K562 (cell line): ENCODE data around the gene MAPT. TPM values are rescaled to one million over a fixed set of nuclear protein-coding genes. Genes with fewer than 3 reads are reported as not detected.

Source experiments
- ATAC-seq: fragments of 200-7000 bp; cut with Tn5 transposase; 3 replicates; pipeline ENCODE4 v1.9.1; 2020; ENCODE audit warnings: moderate library complexity
- BruUV-seq: library from RNA; stranded (reverse); fragments of 400-500 nt; replicated peaks from 2 replicates; lab custom pipeline; 2021; lab: Mats Ljungman, UMichigan
- CTCF ChIA-PET: fragments of 300-600 bp; formaldehyde crosslinking; extraction: SDS; loops from one replicate; lab custom pipeline; 2021; ENCODE audit warnings: low intra/inter-chr PET ratio; lab: Yijun Ruan, JAX
- POLR2A ChIA-PET: fragments of 300-600, 350-650 bp; sonication (Branson Sonifier 250); formaldehyde crosslinking; extraction: SDS; loops from one replicate; lab custom pipeline; 2021; ENCODE audit warnings: antibody characterized with exemption, inconsistent platforms; lab: Yijun Ruan, JAX
- DNase-seq, 4 experiments: peaks; one replicate each; pipeline versions ENCODE4 v3.0.0 to v3.0.0-alpha.2; 2011 to 2018; ENCODE audit warnings: low spot score in 3 of 4, mixed read lengths in 3 of 4; ENCODE audit errors: extremely low read depth in 1 of 4
- FAIRE-seq: peaks from 2 replicates; lab custom pipeline; 2011; peaks lifted over from hg19 to GRCh38; lab: Jason Lieb, UNC
- H2AFZ ChIP-seq: 2 replicates; pipeline ENCODE4 v1.6.0; 2011; ENCODE audit warnings: low read depth, low read length, control low read depth, inconsistent platforms
- H3K27ac ChIP-seq: fragments of 200-600 bp; 3 replicates; pipeline ENCODE4 v1.8.0; 2011; ENCODE audit warnings: low read depth, mild to moderate bottlenecking, control low read depth, inconsistent platforms, low read length, moderate library complexity, mixed read lengths; ENCODE audit errors: extremely low read depth
- H3K27me3 ChIP-seq, 2 experiments: fragments of 300-600 bp in 1 of 2; 2 replicates in 1 of 2; 3 replicates in 1 of 2; pipeline versions ENCODE4 v1.6.0 to v1.8.0; 2011; ENCODE audit warnings: inconsistent platforms in 2 of 2, low read length in 2 of 2, mild to moderate bottlenecking in 1 of 2, mixed read lengths in 1 of 2, moderate library complexity in 1 of 2; ENCODE audit not compliant: control insufficient read depth in 2 of 2, insufficient read depth in 2 of 2
- H3K36me3 ChIP-seq: fragments of 300-600 bp; 3 replicates; pipeline ENCODE4 v1.8.0; 2011; ENCODE audit warnings: mild to moderate bottlenecking, low read length, inconsistent platforms; ENCODE audit not compliant: control insufficient read depth, insufficient read depth
- H3K4me1 ChIP-seq, 2 experiments: fragments of 200-600 bp in 1 of 2; replicated peaks in 1 of 2; 2 replicates in 1 of 2; 3 replicates in 1 of 2; pipeline versions ENCODE4 v1.5.1 to v1.8.0; 2011; ENCODE audit warnings: inconsistent platforms in 2 of 2, low read length in 2 of 2, mild to moderate bottlenecking in 1 of 2, mixed read lengths in 1 of 2, moderate library complexity in 1 of 2; ENCODE audit not compliant: control insufficient read depth in 2 of 2, insufficient read depth in 2 of 2
- H3K4me2 ChIP-seq: 2 replicates; pipeline ENCODE4 v1.6.1; 2011; ENCODE audit warnings: low read length, control low read depth, inconsistent platforms, mixed read lengths; ENCODE audit not compliant: insufficient read depth
- H3K4me3 ChIP-seq: fragments of 200-600 bp; sonication (generic), shearing (Covaris generic); 2 replicates; pipeline ENCODE4 v1.5.1; 2016; ENCODE audit warnings: control low read depth, inconsistent platforms
- H3K79me2 ChIP-seq: fragments of 200-600 bp; 3 replicates; pipeline ENCODE4 v1.8.0; 2011; ENCODE audit warnings: low read length, inconsistent platforms; ENCODE audit not compliant: control insufficient read depth, insufficient read depth
- H3K9ac ChIP-seq, 2 experiments: 2 replicates each; pipeline versions ENCODE4 v1.6.0 to v1.6.1; 2011; ENCODE audit warnings: low read depth in 2 of 2, low read length in 2 of 2, control low read depth in 1 of 2, inconsistent platforms in 1 of 2, mild to moderate bottlenecking in 1 of 2, mixed read lengths in 1 of 2; ENCODE audit not compliant: insufficient read depth in 1 of 2
- H3K9me1 ChIP-seq: one replicate; pipeline ENCODE4 v1.6.0; 2011; ENCODE audit warnings: inconsistent platforms, mild to moderate bottlenecking, low read length, moderate library complexity; ENCODE audit not compliant: control insufficient read depth, insufficient read depth
- H3K9me3 ChIP-seq: replicated peaks from 2 replicates; pipeline ENCODE4 v1.5.1; 2011; ENCODE audit warnings: low read depth, low read length, inconsistent platforms; ENCODE audit not compliant: control insufficient read depth, insufficient read depth
- H4K20me1 ChIP-seq: replicated peaks from 2 replicates; pipeline ENCODE4 v1.6.1; 2011; ENCODE audit warnings: low read length, inconsistent platforms, mixed read lengths; ENCODE audit not compliant: control insufficient read depth, insufficient read depth
- HMGN3 ChIP-seq: IDR thresholded peaks from 2 replicates; pipeline ENCODE4 v1.6.1; 2011; ENCODE audit warnings: borderline replicate concordance, low read depth, mild to moderate bottlenecking, mixed read lengths, low read length; ENCODE audit not compliant: insufficient read length; ENCODE audit errors: extremely low read depth
- RCOR1 ChIP-seq, 2 experiments: IDR thresholded peaks; 2 replicates each; pipeline ENCODE4 v1.6.1; 2012; ENCODE audit warnings: low read depth in 2 of 2, low read length in 2 of 2, borderline replicate concordance in 1 of 2, improper control_type of control experiment in 1 of 2
- ZNF316 ChIP-seq: fragments of 450-650 bp; IDR thresholded peaks from 2 replicates; pipeline ENCODE4 v1.6.1; 2016
- WGBS: fragments of 100-300 bp; shearing (Covaris generic); methylation state at CpG from one replicate; pipeline ENCODE4 v1.1.6; 2016; ENCODE audit warnings: low coverage, mixed read lengths; ENCODE audit not compliant: insufficient coverage; ENCODE audit errors: missing lambda C conversion rate; 5-methylcytosine and 5-hydroxymethylcytosine counted together
- in situ Hi-C: fragments of 300-500 bp; cut with MboI; formaldehyde crosslinking; loops from 4 replicates; pipeline ENCODE4 v1.15.0; 2018; ENCODE audit warnings: inconsistent platforms, mixed read lengths
- intact Hi-C: fragments of 100-400 bp; cut with micrococcal nuclease; formaldehyde crosslinking; loops from 2 replicates; pipeline ENCODE4 v1.14.2; 2022
- polyA plus RNA-seq, 8 experiments: library from polyadenylated mRNA; depleted of rRNA in 4 of 8; stranded (reverse) in 5 of 8; unstranded in 3 of 8; fragments of >200 nt; fragmentation: Nextera tagmentation in 2 of 8; fragmentation: Illumina TruSeq in 1 of 8; extraction: Ambion mirVana in 2 of 8; extraction: Trizol in 1 of 8; gene quantifications; 2 replicates each; pipeline versions ENCODE4 v1.2.1 to v1.2.3, GENCODE V29; 2011 to 2014; ENCODE audit warnings: inconsistent platforms in 1 of 8, missing spikeins in 1 of 8
- total RNA-seq, 7 experiments: library from RNA; depleted of rRNA in 6 of 7; stranded (reverse); fragments of >200 nt in 6 of 7; fragmentation: Illumina TruSeq in 2 of 7; extraction: Trizol in 2 of 7; gene quantifications; 2 replicates each; pipeline versions ENCODE4 v1.2.1 to v1.2.3, GENCODE V29; 2011 to 2021; ENCODE audit warnings: low replicate concordance in 1 of 7
- TF ChIP-seq, protein P1 (sequence below), 2 experiments: fragments of 450-650 bp; IDR thresholded peaks; 2 replicates each; pipeline ENCODE4 v1.6.1; 2016
- TF ChIP-seq, protein P2 (sequence below): sonication (generic); formaldehyde crosslinking; IDR thresholded peaks from 2 replicates; pipeline ENCODE4 v1.8.0; 2022; ENCODE audit warnings: missing genetic modification reagents, mild to moderate bottlenecking, moderate library complexity, borderline replicate concordance

Gene MAPT
- total and polyA plus RNA-seq, 9 of the 15 experiments (the other 6 are each of a cell fraction or from before 2014, with no cell fraction given), result 0.04 to 1.1 (median 0.36) TPM

DNA sequence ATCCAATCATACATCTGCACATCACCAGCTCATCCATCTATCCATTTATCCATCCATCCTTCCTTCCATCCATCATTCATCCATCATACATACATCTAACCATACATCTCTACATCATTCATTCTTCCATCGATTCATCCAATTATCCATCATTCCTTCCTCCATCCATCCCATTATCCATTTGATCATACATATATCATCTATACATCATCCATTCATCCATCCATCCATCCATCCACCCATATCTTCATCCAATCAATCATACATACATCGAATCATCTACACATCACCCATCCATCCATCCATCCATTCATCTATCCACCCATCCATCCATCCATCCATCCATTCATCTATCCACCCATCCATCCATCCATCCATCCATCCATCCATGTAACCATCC is 75.4 kb downstream of the MAPT start:
- TF ChIP-seq, protein P1, sequence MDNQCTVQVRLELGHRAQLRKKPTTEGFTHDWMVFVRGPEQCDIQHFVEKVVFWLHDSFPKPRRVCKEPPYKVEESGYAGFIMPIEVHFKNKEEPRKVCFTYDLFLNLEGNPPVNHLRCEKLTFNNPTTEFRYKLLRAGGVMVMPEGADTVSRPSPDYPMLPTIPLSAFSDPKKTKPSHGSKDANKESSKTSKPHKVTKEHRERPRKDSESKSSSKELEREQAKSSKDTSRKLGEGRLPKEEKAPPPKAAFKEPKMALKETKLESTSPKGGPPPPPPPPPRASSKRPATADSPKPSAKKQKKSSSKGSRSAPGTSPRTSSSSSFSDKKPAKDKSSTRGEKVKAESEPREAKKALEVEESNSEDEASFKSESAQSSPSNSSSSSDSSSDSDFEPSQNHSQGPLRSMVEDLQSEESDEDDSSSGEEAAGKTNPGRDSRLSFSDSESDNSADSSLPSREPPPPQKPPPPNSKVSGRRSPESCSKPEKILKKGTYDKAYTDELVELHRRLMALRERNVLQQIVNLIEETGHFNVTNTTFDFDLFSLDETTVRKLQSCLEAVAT (IDR thresholded peaks at IDR 0.05), result no peak
- TF ChIP-seq RCOR1 (IDR thresholded peaks at IDR 0.05; ENCODE audit: borderline replicate concordance in 1 of 2, low read depth in 2 of 2, low read length in 2 of 2) (no peak), HMGN3 (no peak), ZNF316 (no peak)
- TF ChIP-seq, protein P2, sequence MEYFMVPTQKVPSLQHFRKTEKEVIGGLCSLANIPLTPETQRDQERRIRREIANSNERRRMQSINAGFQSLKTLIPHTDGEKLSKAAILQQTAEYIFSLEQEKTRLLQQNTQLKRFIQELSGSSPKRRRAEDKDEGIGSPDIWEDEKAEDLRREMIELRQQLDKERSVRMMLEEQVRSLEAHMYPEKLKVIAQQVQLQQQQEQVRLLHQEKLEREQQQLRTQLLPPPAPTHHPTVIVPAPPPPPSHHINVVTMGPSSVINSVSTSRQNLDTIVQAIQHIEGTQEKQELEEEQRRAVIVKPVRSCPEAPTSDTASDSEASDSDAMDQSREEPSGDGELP (CRISPR knock-in tag), result no peak
- TF ChIP-seq, all 486 proteins: peak for 0
- H3K9me3 ChIP-seq, result no peaks in the 10 kb centered on the region
- DNase-seq, result no peak
- WGBS, result 5% methylated on average over 2 of the region's 2 CpGs
- H3K27me3 ChIP-seq, result peaks cover 17 to 27% of the 10 kb centered on the region in 2 experiments
- no peak for FAIRE-seq
- CTCF ChIA-PET, result no interaction called here
- H3K9ac ChIP-seq, result no peak overlapping the region
- peaks cover 0 to 12% of the 10 kb centered on the region in 2 experiments; a peak in 4 of 5 replicates for H3K4me1 ChIP-seq
- in situ Hi-C loops, result no loop called here
- intact Hi-C loops, result no loop called here
- H4K20me1 ChIP-seq, result 0 out of 2 replicates have a peak, but pooled peaks cover 3% of the 10 kb centered on the region
- no peaks in the 10 kb centered on the region for H3K9me1 ChIP-seq
- no peaks in the 10 kb centered on the region for H3K36me3 ChIP-seq
- no peaks in the 10 kb centered on the region for H3K79me2 ChIP-seq
- ATAC-seq, result no peak
- POLR2A ChIA-PET, result interaction anchor here (0.6 kb wide), 1 partner anchor 8 kb away, joined by 3 read pairs; no protein-coding TSS in a partner anchor
- no peak overlapping the region for H3K27ac ChIP-seq
- H3K4me2 ChIP-seq, result no peak overlapping the region
- BruUV-seq, result no TSS peak
- no peak overlapping the region for H3K4me3 ChIP-seq
- H2AFZ ChIP-seq, result no peak overlapping the region
